ENCODE data around the gene COL2A1.

COL2A1 gene

GRCh38 chr12:47942614-47943225, 61.6 kb downstream of the COL2A1 start:
- DNase-seq: no peak

- DNase-seq: no peak
Observed at GRCh38 chr12:47941871-47942613, 62.2 kb downstream of the COL2A1 start.

GRCh38 chr12:47941475-47941780, 62.8 kb downstream of the COL2A1 start:
- DNase-seq: no peak

- DNase-seq: no peak
Observed at GRCh38 chr12:47940773-47941474, 63.4 kb downstream of the COL2A1 start.

- DNase-seq: no peak
Observed at GRCh38 chr12:47939009-47939601, 65.2 kb downstream of the COL2A1 start.

- no peak for DNase-seq
Observed at GRCh38 chr12:47938594-47938993, 65.7 kb downstream of the COL2A1 start.

- no peak for DNase-seq
Observed at GRCh38 chr12:47938093-47938492, 66.2 kb downstream of the COL2A1 start.

- no peak for DNase-seq
Observed at GRCh38 chr12:47935184-47935583, 69.1 kb downstream of the COL2A1 start.

- no peak for DNase-seq
Observed at GRCh38 chr12:47931187-47931586, 73.1 kb downstream of the COL2A1 start.

- DNase-seq: no peak
Observed at GRCh38 chr12:47930634-47931033, 73.6 kb downstream of the COL2A1 start.

- no peak for DNase-seq
Observed at GRCh38 chr12:47927346-47927745, 76.9 kb downstream of the COL2A1 start.

Data from NCI-H2029 (cell line).